Tongue (tissue), 2 donors: Measurements from ENCODE around the gene UPK1B. TPM values are rescaled to one million over a fixed set of nuclear protein-coding genes. Genes with fewer than 3 reads are reported as not detected.
"Not testable (repeated sequence)": the region's sequence is repeated elsewhere in the genome, so short reads cannot be mapped to it uniquely, and the experiment has no call there.

Experiments
- DNase-seq: peaks from one replicate; pipeline ENCODE4 v3.0.0-alpha.2; 2015
- total RNA-seq: library from RNA; depleted of rRNA; stranded (reverse); fragments of >200 nt; gene quantifications from one replicate; pipeline ENCODE4 v1.2.3, GENCODE V29; 2014

UPK1B gene
- total RNA-seq, 1 donor from 2014 or later, result 9.4 TPM

GRCh38 chr3:119225121-119225520 lies 51.7 kb downstream of the UPK1B start:
- DNase-seq, result no peak

- no peak for DNase-seq
Measured at GRCh38 chr3:119227070-119227850, 53.9 kb downstream of the UPK1B start.

GRCh38 chr3:119228373-119229145 lies 55.2 kb downstream of the UPK1B start:
- DNase-seq, result no peak

GRCh38 chr3:119229190-119229589 lies 55.8 kb downstream of the UPK1B start:
- DNase-seq, result no peak

DNA sequence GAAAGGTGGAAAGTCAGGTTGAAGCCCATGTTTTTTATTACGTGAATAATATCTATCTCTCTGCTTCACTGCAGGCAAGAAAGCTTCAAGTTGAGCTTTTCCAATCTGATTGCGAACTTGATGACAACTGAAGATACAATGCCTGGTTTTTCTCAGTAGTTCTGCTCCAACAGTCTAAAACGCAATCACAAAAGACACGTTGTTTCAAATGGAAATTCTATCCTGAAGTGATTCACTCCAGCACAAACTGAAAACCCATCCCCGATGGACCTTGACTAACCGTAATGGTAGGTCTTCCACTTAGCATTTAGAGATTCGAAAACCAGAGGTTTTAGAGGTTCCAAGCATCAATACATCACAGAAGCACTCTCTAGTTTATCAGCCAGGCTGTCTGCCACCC lies 56.7 kb downstream of the UPK1B start:
- DNase-seq, result no peak

- no peak for DNase-seq
Measured at GRCh38 chr3:119230745-119231144, 57.3 kb downstream of the UPK1B start.

GRCh38 chr3:119234610-119235009 lies 61.2 kb downstream of the UPK1B start:
- no peak for DNase-seq

GRCh38 chr3:119235151-119235550 lies 61.8 kb downstream of the UPK1B start:
- DNase-seq, result no peak

DNA sequence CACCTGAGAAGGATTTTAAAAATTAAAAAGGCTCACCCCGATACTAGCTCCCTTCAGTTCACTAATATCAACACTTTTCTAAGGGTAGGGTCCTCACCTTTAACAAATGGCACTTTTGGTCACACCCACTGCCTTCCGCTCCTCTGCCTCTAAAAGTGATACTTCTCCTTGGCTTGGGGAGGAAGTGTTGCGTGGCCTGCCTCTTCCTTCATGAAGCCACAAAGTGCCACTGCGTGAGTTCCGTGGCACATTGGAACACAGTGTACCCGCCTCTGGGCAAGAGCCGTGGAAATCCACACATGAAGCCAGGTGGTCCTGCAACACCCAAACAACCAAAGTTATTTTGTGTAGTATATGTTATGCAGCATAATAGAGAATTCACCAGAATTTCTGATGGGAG lies 63.4 kb downstream of the UPK1B start:
- no peak for DNase-seq

- no peak for DNase-seq
Measured at GRCh38 chr3:119237299-119237698, 63.9 kb downstream of the UPK1B start.

GRCh38 chr3:119238363-119238762 lies 65.0 kb downstream of the UPK1B start:
- no peak for DNase-seq

DNA sequence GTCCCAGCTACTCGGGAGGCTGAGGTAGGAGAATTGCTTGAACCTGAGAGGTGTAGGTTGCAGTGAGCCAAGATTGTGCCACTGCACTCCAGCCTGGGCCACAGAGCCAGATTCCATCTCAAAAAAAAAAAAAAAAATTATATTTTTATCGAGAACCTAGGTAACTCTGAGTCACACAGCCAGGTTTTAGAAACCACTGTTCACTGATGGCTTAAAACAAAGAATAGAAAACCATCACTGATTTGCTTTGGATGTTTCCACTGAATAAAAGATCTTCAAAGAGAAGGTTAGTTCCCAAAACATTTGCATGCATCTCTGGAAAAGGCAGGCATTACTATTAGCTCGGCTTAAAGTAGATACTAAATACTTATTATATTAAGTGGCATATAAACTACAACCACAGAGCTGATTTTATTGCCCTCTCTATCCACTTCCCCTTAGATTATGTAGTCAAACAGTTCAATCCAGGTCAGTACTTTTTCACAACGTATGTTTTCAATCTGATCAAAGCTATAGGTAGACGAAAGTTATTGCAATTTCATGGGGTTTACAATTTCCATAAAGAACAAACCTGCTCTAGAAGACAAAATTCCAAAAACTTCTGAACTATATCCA lies 65.9 kb downstream of the UPK1B start:
- DNase-seq, result no peak

DNA sequence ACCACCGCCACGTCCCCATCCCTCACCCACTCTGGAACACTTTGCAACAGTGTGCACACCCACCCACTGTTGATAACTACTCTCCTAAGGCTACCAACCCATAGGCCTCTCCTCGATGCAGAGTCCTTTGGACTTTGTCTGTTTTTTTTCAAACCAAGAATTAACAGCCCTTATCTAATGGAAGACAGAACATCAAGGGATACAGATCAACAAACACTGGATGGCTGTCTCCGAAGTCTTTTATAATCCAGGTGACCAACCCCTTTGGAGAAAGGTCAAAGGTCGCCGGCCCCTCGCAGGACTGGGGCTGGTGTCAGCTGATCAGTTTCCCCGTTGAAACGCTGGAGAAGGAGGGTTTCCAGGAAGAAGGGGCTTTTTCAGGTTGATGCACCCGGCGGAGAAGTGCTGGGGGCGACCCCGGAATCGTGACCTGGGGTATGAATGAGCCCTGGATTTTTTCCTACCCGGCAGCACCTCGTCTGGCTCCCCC lies 66.7 kb downstream of the UPK1B start:
- DNase-seq, result peak; percentile 58

- peak; percentile 92 for DNase-seq
Measured at GRCh38 chr3:119240591-119241434, 67.4 kb downstream of the UPK1B start, which contains the start of gene B4GALT4. B4GALT4 (minus strand) TSS chr3:119240878; CDS start chr3:119230099, 10,779 bp downstream.

DNA sequence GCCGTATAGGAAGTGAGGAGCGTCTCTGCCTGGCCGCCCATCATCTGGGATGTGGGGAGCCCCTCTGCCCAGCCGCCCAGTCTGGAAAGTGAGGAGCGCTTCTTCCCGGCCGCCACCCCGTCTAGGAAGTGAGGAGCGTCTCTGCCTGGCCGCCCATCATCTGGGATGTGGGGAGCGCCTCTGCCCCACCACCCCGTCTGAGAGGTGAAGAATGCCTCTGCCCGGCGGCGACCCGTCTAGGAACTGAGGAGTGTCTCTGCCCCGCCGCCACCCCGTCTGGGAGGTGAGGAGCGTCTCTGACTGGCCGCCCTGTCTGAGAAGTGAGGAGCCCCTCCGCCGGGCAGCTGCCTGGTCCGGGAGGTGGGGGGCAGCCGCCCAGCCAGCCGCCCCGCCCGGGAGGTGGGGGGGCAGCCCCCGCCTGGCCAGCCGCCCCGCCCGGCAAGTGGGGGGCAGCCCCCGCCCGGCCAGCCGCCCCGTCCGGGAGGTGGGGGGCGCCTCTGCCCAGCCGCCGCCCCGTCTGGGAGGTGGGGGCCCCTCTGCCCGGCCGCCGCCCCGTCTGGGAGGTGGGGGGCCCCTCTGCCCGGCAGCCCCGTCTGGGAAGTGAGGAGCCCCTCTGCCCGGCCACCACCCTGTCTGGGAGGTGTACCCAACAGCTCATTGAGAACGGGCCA lies 69.1 kb downstream of the UPK1B start:
- not testable (repeated sequence) for DNase-seq

GRCh38 chr3:119243058-119243529 lies 69.7 kb downstream of the UPK1B start:
- not testable (repeated sequence) for DNase-seq

GRCh38 chr3:119243712-119244111 lies 70.3 kb downstream of the UPK1B start:
- DNase-seq, result peak; percentile 35

DNA sequence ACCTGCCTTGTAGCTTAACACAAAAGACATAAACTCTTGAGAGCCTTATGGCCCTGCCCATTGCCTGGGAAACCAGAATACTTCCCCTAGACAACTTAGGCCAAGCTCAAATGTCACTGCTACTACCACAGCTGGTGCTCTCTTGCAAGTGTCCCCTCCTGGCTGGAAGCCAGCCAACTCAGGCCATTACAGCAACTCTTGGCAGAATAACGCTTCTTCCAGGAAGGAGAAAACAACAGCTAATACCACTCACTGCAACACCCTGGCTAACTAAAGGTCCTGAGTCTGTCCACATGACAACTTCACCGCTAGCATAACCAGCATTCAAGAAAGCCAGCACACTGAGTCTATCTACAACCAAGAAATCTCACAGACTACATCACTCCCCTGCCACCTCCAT lies 72.4 kb downstream of the UPK1B start:
- peak; percentile 77 for DNase-seq
